ENCODE data around the gene PROC. TPM values are rescaled to one million over a fixed set of nuclear protein-coding genes. Genes with fewer than 3 reads are reported as not detected.
A peak's percentile ranks its signal among the peaks of the same experiment; 100 is the strongest.

PROC gene
- total RNA-seq, 4 donors from 2014 or later: 2.1 TPM; not detected in 3

DNA sequence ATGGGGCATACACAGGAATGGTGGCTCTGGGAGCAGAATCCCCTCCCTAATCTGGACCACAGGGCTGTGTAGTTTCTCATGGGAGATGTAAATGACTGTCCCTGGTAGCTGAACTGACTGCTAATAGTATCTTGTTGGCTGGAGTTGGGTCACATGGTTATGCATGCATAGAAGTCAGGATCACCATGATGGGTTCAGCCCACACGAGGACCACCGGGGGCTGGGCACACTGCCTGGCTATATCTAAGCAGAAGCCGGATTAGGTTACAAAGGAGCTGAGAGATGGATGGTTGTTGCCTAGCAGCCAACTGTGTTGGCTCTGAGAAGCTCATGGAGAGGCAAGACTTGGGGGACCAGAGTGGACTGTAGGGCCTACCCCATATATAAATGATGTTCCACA lies 23.7 kb upstream of the PROC start:
- Histone ChIP-seq H3K36me3 (no peaks in the 10 kb centered on the region), H3K27me3 (no peaks in the 10 kb centered on the region), H3K9me3 (no peaks in the 10 kb centered on the region), H3K4me1 (peaks cover 5 to 18% (median 11%) of the 10 kb centered on the region in 3 donors), H3K27ac (no peak overlapping the region), H3K4me3 (no peak overlapping the region)
- TF ChIP-seq CTCF (IDR thresholded peaks at IDR 0.05) (no peak), POLR2A (IDR thresholded peaks at IDR 0.05) (no peak)
- WGBS, 2 donors: 61 to 77% methylated on average over 3 of the region's 3 CpGs
- DNase-seq: no peak
- intact Hi-C loops (cut with DNase I): no loop called here

DNA sequence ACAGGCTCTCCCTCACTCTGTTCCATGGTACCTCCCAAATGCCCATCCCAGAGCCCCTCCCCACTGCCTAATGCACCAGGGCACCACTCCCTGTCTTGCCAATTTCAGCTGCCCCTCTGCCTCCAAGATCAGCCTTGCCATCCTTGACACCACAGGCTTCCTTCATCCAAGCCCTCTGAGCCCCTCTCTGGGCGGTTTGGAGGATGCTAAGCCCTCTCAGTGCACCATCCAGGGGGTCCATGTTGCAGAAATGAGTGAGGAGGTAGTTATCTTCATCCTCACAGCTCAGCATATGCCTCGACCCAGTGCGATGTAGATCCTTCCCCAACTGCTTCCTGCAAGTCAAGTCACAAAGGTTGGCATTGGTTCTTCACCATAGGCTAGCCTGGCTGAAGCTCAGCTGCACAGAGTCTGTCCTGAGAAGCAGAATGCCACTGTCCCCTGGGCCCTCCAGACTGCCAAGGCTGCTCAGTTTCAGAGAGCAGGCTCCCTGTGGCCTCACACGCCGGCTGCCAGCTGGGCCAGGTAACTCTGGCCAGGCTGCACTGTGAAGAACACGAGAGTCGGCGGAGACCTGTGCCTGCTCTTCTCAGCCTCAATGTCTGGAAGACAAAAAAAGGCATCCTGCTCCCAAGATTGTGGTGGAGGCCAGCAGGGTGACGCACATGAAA lies 20.5 kb upstream of the PROC start:
- intact Hi-C loops (cut with DNase I): no loop called here
- no peaks in the 10 kb centered on the region for H3K36me3 ChIP-seq
- no peak overlapping the region for H3K4me3 ChIP-seq
- H3K9me3 ChIP-seq: no peaks in the 10 kb centered on the region
- peak overlapping the region in 2 of 4 donors; percentile 37 to 39 for H3K27ac ChIP-seq
- WGBS, 2 donors: 66 to 69% methylated on average over 4 to 6 of the region's 9 CpGs
- no peaks in the 10 kb centered on the region for H3K27me3 ChIP-seq
- TF ChIP-seq CTCF (IDR thresholded peaks at IDR 0.05) (no peak), POLR2A (IDR thresholded peaks at IDR 0.05) (no peak)
- peaks cover 16 to 40% (median 22%) of the 10 kb centered on the region in 3 donors for H3K4me1 ChIP-seq
- no peak for DNase-seq

DNA sequence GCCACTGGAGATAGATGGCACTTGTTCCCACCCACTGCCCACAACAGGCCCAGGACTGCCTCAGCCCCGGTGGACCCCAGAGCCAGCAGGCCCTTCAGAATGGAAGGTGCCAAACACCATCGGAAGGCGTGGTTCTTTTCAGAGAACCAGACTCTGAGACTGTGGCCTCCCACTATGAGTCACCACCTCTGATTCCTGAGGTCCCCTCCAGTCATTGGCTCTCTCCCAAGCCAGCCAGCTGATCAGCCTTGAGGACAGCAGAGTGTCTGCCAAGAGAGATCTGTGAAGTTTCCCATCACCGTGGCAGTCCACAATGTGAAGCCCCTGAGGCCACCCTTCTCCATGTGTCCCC lies 20.0 kb upstream of the PROC start:
- Histone ChIP-seq H3K27ac (peak overlapping the region in 2 of 4 donors; percentile 37 to 39), H3K4me3 (no peak overlapping the region), H3K36me3 (no peaks in the 10 kb centered on the region), H3K9me3 (no peaks in the 10 kb centered on the region), H3K27me3 (no peaks in the 10 kb centered on the region), H3K4me1 (peaks cover 16 to 40% (median 22%) of the 10 kb centered on the region in 3 donors)
- TF ChIP-seq CTCF (IDR thresholded peaks at IDR 0.05) (no peak), POLR2A (IDR thresholded peaks at IDR 0.05) (no peak)
- intact Hi-C loops (cut with DNase I): no loop called here
- 0 to 3% methylated on average over 4 of the region's 4 CpGs for WGBS, 2 donors
- DNase-seq: no peak

DNA sequence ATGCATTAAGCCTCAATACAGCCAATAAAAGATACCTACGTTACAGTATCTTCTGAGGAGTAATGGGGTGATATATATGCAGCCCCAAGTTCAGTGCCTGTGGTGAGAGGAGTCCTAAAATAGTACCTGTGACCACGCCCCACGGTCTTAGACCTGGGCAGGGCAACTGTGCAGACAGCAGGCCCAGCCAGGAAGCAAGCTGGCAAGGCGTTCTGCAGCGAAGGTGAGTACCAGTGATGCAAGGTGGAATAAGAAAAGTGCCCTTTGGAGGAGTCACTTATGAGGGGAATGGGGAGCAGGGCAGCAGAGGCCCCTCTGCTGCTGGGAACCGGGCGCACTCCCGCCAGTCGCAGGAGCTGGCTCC lies 17.7 kb upstream of the PROC start:
- no peaks in the 10 kb centered on the region for H3K27me3 ChIP-seq
- no peak for TF ChIP-seq CTCF (IDR thresholded peaks at IDR 0.05)
- TF ChIP-seq POLR2A (IDR thresholded peaks at IDR 0.05): no peak
- no peaks in the 10 kb centered on the region for H3K9me3 ChIP-seq
- peak overlapping the region in 2 of 4 donors; percentile 8 to 42 for H3K4me3 ChIP-seq
- no peak for DNase-seq
- no peaks in the 10 kb centered on the region for H3K36me3 ChIP-seq
- peaks cover 16 to 51% (median 25%) of the 10 kb centered on the region in 3 donors for H3K4me1 ChIP-seq
- H3K27ac ChIP-seq: peak overlapping the region in 1 of 4 donors; percentile 7
- intact Hi-C loops (cut with DNase I): no loop called here
- WGBS, 2 donors: 39 to 51% methylated on average over 8 to 9 of the region's 9 CpGs

- intact Hi-C loops (cut with DNase I): no loop called here
- no peaks in the 10 kb centered on the region for H3K9me3 ChIP-seq
- H3K27ac ChIP-seq: peak overlapping the region in 1 of 4 donors; percentile 7
- H3K27me3 ChIP-seq: no peaks in the 10 kb centered on the region
- 42 to 63% methylated on average over 3 to 26 of the region's 39 CpGs for WGBS, 2 donors
- no peak for TF ChIP-seq CTCF (IDR thresholded peaks at IDR 0.05)
- no peaks in the 10 kb centered on the region for H3K36me3 ChIP-seq
- peak overlapping the region in 2 of 4 donors; percentile 8 to 42 for H3K4me3 ChIP-seq
- H3K4me1 ChIP-seq: peaks cover 16 to 54% (median 27%) of the 10 kb centered on the region in 3 donors
- DNase-seq: no peak
These were observed 17.1 kb upstream of the PROC start for GRCh38 chr2:127400897-127401756.

Data from esophagus squamous epithelium (tissue), 5 donors.